ENCODE results near the gene ACCS.
A peak's percentile ranks its signal among the peaks of the same experiment; 100 is the strongest.

The ACCS gene

DNA sequence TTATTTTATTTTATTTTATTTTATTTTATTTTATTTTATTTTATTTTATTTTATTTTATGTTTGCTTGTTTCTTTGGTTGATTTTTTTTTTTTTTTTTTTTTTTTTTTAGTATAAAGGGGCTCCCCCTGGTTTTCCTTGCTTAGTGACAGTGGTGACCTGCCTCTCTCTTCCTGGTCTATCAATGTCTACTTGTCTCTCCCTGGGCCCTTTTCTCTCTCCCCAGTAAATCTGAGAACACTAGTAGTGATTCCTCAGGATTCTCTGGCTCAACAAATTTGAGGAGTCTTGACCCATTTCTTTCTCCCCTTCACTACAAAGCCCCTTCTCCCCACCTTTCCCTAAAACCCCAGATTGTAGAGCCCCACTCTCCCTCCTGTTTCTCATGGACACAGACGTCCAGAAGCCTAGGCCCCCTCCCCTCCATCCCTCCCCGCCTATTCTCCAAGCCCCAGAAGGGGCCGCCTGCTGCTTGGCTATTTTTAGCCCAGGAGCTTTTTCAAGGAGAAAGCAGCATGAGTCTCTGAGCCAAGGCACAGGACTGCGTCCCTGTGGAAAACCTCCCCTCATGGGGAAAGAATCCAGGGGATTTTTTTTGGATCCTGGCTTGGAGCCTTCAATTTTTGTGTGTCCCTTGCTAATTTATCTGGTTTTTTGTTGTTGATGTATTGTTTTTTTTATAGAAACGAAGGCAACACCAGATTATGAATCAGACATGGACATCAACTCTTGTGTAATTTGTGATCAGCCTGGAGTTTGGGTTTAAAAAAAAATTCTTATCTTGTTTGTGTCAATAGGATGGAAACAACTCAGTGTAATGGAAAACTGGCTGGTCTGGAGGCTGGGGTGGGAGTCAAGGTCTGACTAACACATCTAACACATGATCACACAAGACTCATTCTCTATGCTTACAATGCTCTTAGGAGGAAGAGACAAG, 35.8 kb upstream of the ACCS start:
- no peak overlapping the region for H2BK15ac ChIP-seq (replicated peaks; ENCODE audit: low read depth)
- no peak overlapping the region for H4K5ac ChIP-seq (ENCODE audit: low read length)
- no peaks in the 10 kb centered on the region for H3K36me3 ChIP-seq (ENCODE audit: control insufficient read depth, insufficient read depth, low read length)
- no peak overlapping the region for H2BK5ac ChIP-seq (ENCODE audit: low read length)
- H3K9ac ChIP-seq (ENCODE audit: low read length): no peak overlapping the region
- H3K18ac ChIP-seq (ENCODE audit: low read length): no peak overlapping the region
- H2AK5ac ChIP-seq (ENCODE audit: low read length): no peak overlapping the region
- H3K27ac ChIP-seq (ENCODE audit: low read depth, low read length): no peak overlapping the region
- no CpG with 5 or more reads among the region's 5 CpGs for WGBS (ENCODE audit: extremely low coverage, insufficient coverage, low lambda C conversion rate)
- no peak overlapping the region for H2BK120ac ChIP-seq (ENCODE audit: low read depth, low read length)
- no peak overlapping the region for H3K23ac ChIP-seq (ENCODE audit: low read length)
- no peak overlapping the region for H4K8ac ChIP-seq (ENCODE audit: low read depth, low read length)
- H3K79me1 ChIP-seq (ENCODE audit: low read length): no peaks in the 10 kb centered on the region
- H3K79me2 ChIP-seq (ENCODE audit: control insufficient read depth, insufficient read depth, low read length): no peaks in the 10 kb centered on the region
- H3K4ac ChIP-seq (ENCODE audit: low read depth, low read length): no peak overlapping the region
- DNase-seq: peak; percentile 61
- H3K56ac ChIP-seq (ENCODE audit: low read length): peak overlapping the region; percentile 61
- H3K4me1 ChIP-seq (ENCODE audit: control insufficient read depth, low read depth, low read length): peaks cover 4% of the 10 kb centered on the region
- no peaks in the 10 kb centered on the region for H3K27me3 ChIP-seq (ENCODE audit: insufficient read depth, low read length, poor library complexity)
- no peak overlapping the region for H3K4me2 ChIP-seq (ENCODE audit: low read length)
- H3K4me3 ChIP-seq (ENCODE audit: low read length): no peak overlapping the region

DNA sequence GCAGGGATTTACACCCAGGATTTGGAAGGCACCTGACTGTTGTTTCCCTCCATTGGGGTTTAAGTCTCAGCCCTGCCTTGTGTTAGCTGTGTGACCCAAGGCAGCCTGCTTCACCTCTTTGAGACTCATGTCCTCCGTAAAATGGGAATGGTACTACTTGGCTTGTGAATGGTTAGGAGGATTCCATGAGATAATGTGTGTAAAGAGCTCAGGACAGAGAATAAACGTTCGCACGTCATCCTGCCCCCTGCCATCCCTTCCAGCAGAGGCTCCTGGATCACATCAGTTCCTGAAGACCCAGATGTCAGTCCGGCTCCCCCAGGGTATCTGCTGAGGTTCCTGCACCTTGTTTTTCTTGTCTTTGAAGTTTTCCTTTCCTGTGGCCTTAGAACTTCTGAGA, 35.1 kb upstream of the ACCS start:
- Histone ChIP-seq H3K4me2 (ENCODE audit: low read length) (no peak overlapping the region), H3K79me1 (ENCODE audit: low read length) (no peaks in the 10 kb centered on the region), H3K18ac (ENCODE audit: low read length) (no peak overlapping the region), H2BK15ac (replicated peaks; ENCODE audit: low read depth) (no peak overlapping the region), H3K36me3 (ENCODE audit: control insufficient read depth, insufficient read depth, low read length) (no peaks in the 10 kb centered on the region), H3K9ac (ENCODE audit: low read length) (no peak overlapping the region), H3K23ac (ENCODE audit: low read length) (no peak overlapping the region), H3K4me3 (ENCODE audit: low read length) (no peak overlapping the region), H4K8ac (ENCODE audit: low read depth, low read length) (no peak overlapping the region), H2BK120ac (ENCODE audit: low read depth, low read length) (no peak overlapping the region), H3K4ac (ENCODE audit: low read depth, low read length) (no peak overlapping the region), H3K56ac (ENCODE audit: low read length) (peak overlapping the region; percentile 18), H3K27ac (ENCODE audit: low read depth, low read length) (no peak overlapping the region), H3K79me2 (ENCODE audit: control insufficient read depth, insufficient read depth, low read length) (no peaks in the 10 kb centered on the region), H2BK5ac (ENCODE audit: low read length) (no peak overlapping the region), H3K4me1 (ENCODE audit: control insufficient read depth, low read depth, low read length) (peaks cover 4% of the 10 kb centered on the region), H2AK5ac (ENCODE audit: low read length) (no peak overlapping the region), H3K27me3 (ENCODE audit: insufficient read depth, low read length, poor library complexity) (no peaks in the 10 kb centered on the region), H4K5ac (ENCODE audit: low read length) (no peak overlapping the region)
- WGBS (ENCODE audit: extremely low coverage, insufficient coverage, low lambda C conversion rate): no CpG with 5 or more reads among the region's 5 CpGs
- DNase-seq: no peak

DNA sequence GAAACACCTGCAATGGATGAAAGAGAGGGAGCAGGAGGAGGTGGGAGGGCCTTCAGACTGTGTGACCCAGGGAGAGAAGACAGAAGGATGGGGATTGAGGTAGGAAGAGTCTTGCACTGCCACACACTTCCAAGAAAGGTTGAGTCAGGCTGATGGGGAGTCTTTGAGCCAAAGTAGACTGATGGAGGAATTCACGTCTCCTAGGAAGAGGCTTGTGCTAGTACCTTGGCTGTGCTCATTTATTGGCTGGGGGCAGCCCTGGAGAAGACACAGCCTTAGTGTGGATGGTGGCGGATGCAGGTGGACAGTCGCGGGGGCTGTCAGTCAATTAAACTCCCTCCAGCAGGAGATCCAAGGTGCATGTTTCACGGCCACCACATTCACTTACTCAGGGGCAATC, 34.5 kb upstream of the ACCS start:
- Histone ChIP-seq H4K5ac (ENCODE audit: low read length) (no peak overlapping the region), H3K79me1 (ENCODE audit: low read length) (no peaks in the 10 kb centered on the region), H3K36me3 (ENCODE audit: control insufficient read depth, insufficient read depth, low read length) (no peaks in the 10 kb centered on the region), H3K56ac (ENCODE audit: low read length) (no peak overlapping the region), H3K79me2 (ENCODE audit: control insufficient read depth, insufficient read depth, low read length) (no peaks in the 10 kb centered on the region), H2BK15ac (replicated peaks; ENCODE audit: low read depth) (no peak overlapping the region), H3K23ac (ENCODE audit: low read length) (no peak overlapping the region), H2AK5ac (ENCODE audit: low read length) (no peak overlapping the region), H3K18ac (ENCODE audit: low read length) (no peak overlapping the region), H2BK120ac (ENCODE audit: low read depth, low read length) (no peak overlapping the region), H3K4me2 (ENCODE audit: low read length) (no peak overlapping the region), H3K4me1 (ENCODE audit: control insufficient read depth, low read depth, low read length) (peaks cover 4% of the 10 kb centered on the region), H3K4me3 (ENCODE audit: low read length) (no peak overlapping the region), H4K8ac (ENCODE audit: low read depth, low read length) (no peak overlapping the region), H2BK5ac (ENCODE audit: low read length) (no peak overlapping the region), H3K9ac (ENCODE audit: low read length) (no peak overlapping the region), H3K27ac (ENCODE audit: low read depth, low read length) (no peak overlapping the region), H3K4ac (ENCODE audit: low read depth, low read length) (no peak overlapping the region), H3K27me3 (ENCODE audit: insufficient read depth, low read length, poor library complexity) (no peaks in the 10 kb centered on the region)
- no CpG with 5 or more reads among the region's 5 CpGs for WGBS (ENCODE audit: extremely low coverage, insufficient coverage, low lambda C conversion rate)
- no peak for DNase-seq

DNA sequence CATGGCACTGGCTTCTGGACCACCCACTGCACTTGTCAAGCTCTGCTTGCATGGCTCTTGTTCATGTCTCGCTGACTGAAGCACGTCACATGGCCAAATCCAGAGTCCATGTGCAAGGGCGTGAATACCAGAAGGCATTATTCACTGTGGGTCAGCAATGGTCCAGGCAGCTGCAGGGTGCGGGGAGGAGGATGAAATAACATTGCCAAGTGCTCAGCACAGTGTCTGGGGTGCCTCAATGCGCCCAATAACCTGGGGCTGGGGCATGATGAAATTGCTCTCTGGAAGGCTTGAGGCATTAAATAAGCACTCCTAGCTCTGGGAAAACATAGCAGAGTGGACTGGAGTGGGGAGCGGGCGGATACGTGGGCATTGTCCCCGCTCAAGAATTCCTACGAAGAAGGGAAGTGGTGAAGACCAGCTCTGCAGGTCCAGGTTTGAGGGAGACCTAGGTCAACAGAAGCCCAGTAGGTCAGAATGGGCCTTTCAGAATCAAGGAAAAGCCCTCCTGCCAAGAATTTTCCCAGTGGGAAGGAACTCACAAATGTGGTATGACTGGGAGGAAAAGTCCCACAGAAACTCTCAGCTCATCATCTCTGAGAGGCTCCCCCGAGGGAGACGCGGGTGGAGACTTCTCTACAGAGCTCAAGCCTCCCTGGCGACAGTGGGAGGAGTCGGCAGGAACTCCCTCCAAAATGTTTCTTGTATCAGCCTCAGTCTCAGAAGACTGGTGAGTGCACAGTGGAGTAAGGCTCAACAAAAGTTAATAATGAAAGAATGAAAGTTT, 33.6 kb upstream of the ACCS start:
- Histone ChIP-seq H3K4me3 (ENCODE audit: low read length) (no peak overlapping the region), H3K79me2 (ENCODE audit: control insufficient read depth, insufficient read depth, low read length) (no peaks in the 10 kb centered on the region), H4K8ac (ENCODE audit: low read depth, low read length) (no peak overlapping the region), H3K56ac (ENCODE audit: low read length) (no peak overlapping the region), H3K79me1 (ENCODE audit: low read length) (no peaks in the 10 kb centered on the region), H2BK5ac (ENCODE audit: low read length) (no peak overlapping the region), H3K4me1 (ENCODE audit: control insufficient read depth, low read depth, low read length) (peaks cover 4% of the 10 kb centered on the region), H2BK120ac (ENCODE audit: low read depth, low read length) (no peak overlapping the region), H3K18ac (ENCODE audit: low read length) (no peak overlapping the region), H2BK15ac (replicated peaks; ENCODE audit: low read depth) (no peak overlapping the region), H3K4ac (ENCODE audit: low read depth, low read length) (no peak overlapping the region), H3K27me3 (ENCODE audit: insufficient read depth, low read length, poor library complexity) (no peaks in the 10 kb centered on the region), H3K4me2 (ENCODE audit: low read length) (no peak overlapping the region), H4K5ac (ENCODE audit: low read length) (no peak overlapping the region), H2AK5ac (ENCODE audit: low read length) (no peak overlapping the region), H3K9ac (ENCODE audit: low read length) (no peak overlapping the region), H3K36me3 (ENCODE audit: control insufficient read depth, insufficient read depth, low read length) (no peaks in the 10 kb centered on the region), H3K27ac (ENCODE audit: low read depth, low read length) (no peak overlapping the region), H3K23ac (ENCODE audit: low read length) (no peak overlapping the region)
- DNase-seq: no peak
- no CpG with 5 or more reads among the region's 15 CpGs for WGBS (ENCODE audit: extremely low coverage, insufficient coverage, low lambda C conversion rate)

DNA sequence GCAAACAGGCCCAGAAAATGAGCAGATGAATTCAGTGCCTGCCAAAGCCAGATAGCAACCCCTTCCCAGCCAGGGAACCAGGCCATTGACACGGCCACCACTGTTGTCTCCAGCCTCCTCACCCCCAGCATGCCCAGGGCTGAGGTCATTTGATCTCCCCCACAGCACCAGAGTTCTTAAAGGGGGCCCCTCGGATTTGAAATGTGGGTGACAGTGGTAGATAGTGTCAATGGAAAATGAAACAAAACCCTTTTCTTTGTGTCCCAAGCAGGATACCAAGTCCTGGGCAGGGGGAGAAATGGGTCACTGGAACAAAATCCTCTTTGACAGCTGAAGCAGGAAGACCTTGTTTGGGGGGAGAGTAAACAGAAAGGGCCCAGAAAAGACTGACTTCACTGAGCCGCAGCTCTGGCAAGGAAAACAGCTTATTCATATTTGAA, 32.6 kb upstream of the ACCS start:
- Histone ChIP-seq H3K4ac (ENCODE audit: low read depth, low read length) (no peak overlapping the region), H2BK15ac (replicated peaks; ENCODE audit: low read depth) (no peak overlapping the region), H4K8ac (ENCODE audit: low read depth, low read length) (no peak overlapping the region), H3K27ac (ENCODE audit: low read depth, low read length) (no peak overlapping the region), H4K5ac (ENCODE audit: low read length) (no peak overlapping the region), H3K4me2 (ENCODE audit: low read length) (no peak overlapping the region), H3K36me3 (ENCODE audit: control insufficient read depth, insufficient read depth, low read length) (no peaks in the 10 kb centered on the region), H3K23ac (ENCODE audit: low read length) (no peak overlapping the region), H3K9ac (ENCODE audit: low read length) (no peak overlapping the region), H2BK5ac (ENCODE audit: low read length) (no peak overlapping the region), H3K4me3 (ENCODE audit: low read length) (no peak overlapping the region), H3K18ac (ENCODE audit: low read length) (no peak overlapping the region), H3K79me1 (ENCODE audit: low read length) (no peaks in the 10 kb centered on the region), H3K79me2 (ENCODE audit: control insufficient read depth, insufficient read depth, low read length) (no peaks in the 10 kb centered on the region), H3K56ac (ENCODE audit: low read length) (no peak overlapping the region), H3K4me1 (ENCODE audit: control insufficient read depth, low read depth, low read length) (peaks cover 4% of the 10 kb centered on the region), H3K27me3 (ENCODE audit: insufficient read depth, low read length, poor library complexity) (no peaks in the 10 kb centered on the region), H2BK120ac (ENCODE audit: low read depth, low read length) (no peak overlapping the region), H2AK5ac (ENCODE audit: low read length) (no peak overlapping the region)
- DNase-seq: no peak
- WGBS (ENCODE audit: extremely low coverage, insufficient coverage, low lambda C conversion rate): no CpG with 5 or more reads among the region's 3 CpGs

Measured in mesendoderm (in vitro differentiated cells).